ENCODE measurements around the gene KDM5C. TPM values are rescaled to one million over a fixed set of nuclear protein-coding genes. Genes with fewer than 3 reads are reported as not detected.

KDM5C gene
- 61.3 and 73.7 TPM in 2 replicates for total RNA-seq

GRCh38 chrX:53224860-53225797, at the start of gene KDM5C:
TSS of gene KDM5C (minus strand) at chrX:53225207. CDS start at chrX:53224889, 318 bp downstream.

Other genes starting within 250 kb of the KDM5C start
- gene GPR173, start 176.4 kb downstream of the KDM5C start, total RNA-seq = 0.84 and 0.93 TPM in 2 replicates
- 4.6 and 6.2 TPM in 2 replicates for gene TSPYL2, start 142.8 kb downstream of the KDM5C start, total RNA-seq
- 2.6 and 3.3 TPM in 2 replicates for gene KANTR, start 131.1 kb downstream of the KDM5C start, total RNA-seq
- gene IQSEC2, start 56.4 kb upstream of the KDM5C start, total RNA-seq = 5.5 and 7.1 TPM in 2 replicates
- gene SMC1A, start 197.4 kb upstream of the KDM5C start, total RNA-seq = 50.8 and 57.7 TPM in 2 replicates
- 0.05 and 0.33 TPM in 2 replicates for gene RIBC1, start 197.7 kb upstream of the KDM5C start, total RNA-seq
- gene HSD17B10, start 209.2 kb upstream of the KDM5C start, total RNA-seq = 64.2 and 86.7 TPM in 2 replicates